Astrocyte (in vitro differentiated cells and primary cell): ENCODE data around the gene FOSL2.

Experiments
- CTCF ChIP-seq: IDR thresholded peaks from 2 replicates; pipeline ENCODE4 v1.5.1; 2011; ENCODE audit warnings: low read depth, mild to moderate bottlenecking, inconsistent platforms, low read length, moderate library complexity; ENCODE audit not compliant: insufficient read depth
- EZH2 ChIP-seq: IDR thresholded peaks from 2 replicates; pipeline ENCODE4 v1.6.1; 2012; ENCODE audit warnings: mild to moderate bottlenecking, low read length, inconsistent platforms; ENCODE audit not compliant: insufficient read depth

DNA sequence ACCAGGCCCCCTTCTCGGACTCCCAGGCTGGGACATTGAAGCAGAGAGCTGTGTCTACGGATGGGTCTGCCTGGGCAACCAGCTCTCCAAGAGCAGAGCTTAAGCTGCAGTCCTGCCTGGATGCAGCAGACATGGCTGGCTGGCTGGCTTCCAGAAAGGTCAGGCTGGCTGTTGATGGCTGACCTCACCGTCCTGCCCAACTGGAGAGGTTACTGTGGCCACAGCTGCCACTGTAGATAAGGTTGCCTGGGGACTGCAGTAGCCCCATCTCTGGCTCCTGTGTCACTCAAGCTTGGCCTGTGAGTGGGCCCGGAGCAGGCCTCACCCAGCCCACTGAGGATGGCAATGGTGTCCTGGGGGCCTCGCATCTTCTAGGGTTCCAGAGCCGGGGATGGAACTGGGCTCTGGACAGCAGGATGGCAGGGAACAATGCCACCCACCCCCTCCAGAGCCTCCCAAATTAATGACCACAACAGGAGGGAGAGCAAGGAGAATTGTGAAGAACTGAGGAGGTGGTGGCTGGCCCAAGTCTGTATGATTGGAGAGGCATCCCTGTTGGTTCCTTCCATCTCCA, 37.0 kb upstream of the FOSL2 start:
- TF ChIP-seq CTCF (no peak), EZH2 (no peak)
